Right lobe of liver (tissue), 6 donors: Measurements from ENCODE around the gene PITX2. TPM values are rescaled to one million over a fixed set of nuclear protein-coding genes. Genes with fewer than 3 reads are reported as not detected.

ENCODE experiments used
- ATAC-seq, 4 donors: fragments of 200-7000 bp; cut with Tn5 transposase; one replicate each; pipeline ENCODE4 v1.9.1; 2020; ENCODE audit warnings: mild to moderate bottlenecking in 4 of 4, moderate library complexity in 4 of 4
- DNase-seq, 3 donors: peaks; one replicate each; pipeline ENCODE4 v3.0.0-alpha.2; 2020
- H3K27ac ChIP-seq, 3 donors: fragments of 200-600 bp; one replicate each; pipeline ENCODE4 v1.8.0; 2022
- H3K27me3 ChIP-seq, 2 donors: fragments of 200-600 bp; one replicate each; pipeline ENCODE4 v1.8.0; 2022
- H3K36me3 ChIP-seq, 4 donors: fragments of 200-600 bp; sonication (generic) in 1 of 4; one replicate each; pipeline versions ENCODE4 v1.5.1 to v1.8.0; 2017 to 2022; ENCODE audit warnings: control low read depth in 1 of 4
- H3K4me1 ChIP-seq, 4 donors: fragments of 200-600 bp; sonication (generic) in 1 of 4; one replicate each; pipeline versions ENCODE4 v1.5.1 to v1.8.0; 2017 to 2022; ENCODE audit warnings: control low read depth in 1 of 4
- H3K4me3 ChIP-seq, 3 donors: fragments of 200-600 bp; one replicate each; pipeline ENCODE4 v1.8.0; 2022
- H3K9me3 ChIP-seq, 4 donors: fragments of 200-600 bp; sonication (generic) in 1 of 4; one replicate each; pipeline versions ENCODE4 v1.5.1 to v1.8.0; 2017 to 2022; ENCODE audit warnings: control low read depth in 1 of 4
- CTCF ChIP-seq, 4 donors: fragments of 200-600 bp in 3 of 4; fragments of 450-650 bp in 1 of 4; IDR thresholded peaks; one replicate each; pipeline versions ENCODE4 v1.5.1 to v1.8.0; 2016 to 2022; ENCODE audit warnings: antibody characterized with exemption in 4 of 4, mild to moderate bottlenecking in 2 of 4
- POLR2A ChIP-seq: fragments of 450-650 bp; IDR thresholded peaks from one replicate; pipeline ENCODE4 v1.6.1; 2017; ENCODE audit warnings: antibody characterized with exemption, mild to moderate bottlenecking
- WGBS: methylation state at CpG from one replicate; pipeline ENCODE4 v1.1.6; 2018; ENCODE audit warnings: low coverage, low lambda C conversion rate; ENCODE audit not compliant: insufficient coverage; ENCODE audit errors: missing lambda C conversion rate; 5-methylcytosine and 5-hydroxymethylcytosine counted together
- intact Hi-C, 2 donors: fragments of 100-400 bp; cut with DNase I; formaldehyde crosslinking; loops; one replicate each; pipeline versions ENCODE4 v1.11.2 to v1.14.1; 2022
- total RNA-seq, 6 experiments: library from RNA; depleted of rRNA in 2 of 6; stranded (reverse); fragments of >200 nt in 2 of 6; fragmentation: NEBNext Ultra II Directional in 3 of 6; extraction: Animal tissue kit (Norgen Biotek cat#: 25700) in 3 of 6; gene quantifications; one replicate each; pipeline versions ENCODE4 v1.1.0 to v1.2.4, GENCODE V29; 2016 to 2023
- donor health status: DM: no; HTN: yes; CAD: no.
- donor health status: DM: no; HTN: no; CAD: no.
- donor health status: DM: no; HTN: no; CAD: no.
- donor health status: DM: no; HTN: yes; CAD: no.
- donor health status: DM: no; HTN: yes; CAD: no.

Gene PITX2
- total RNA-seq, 6 experiments from 2014 or later, result not detected

DNA sequence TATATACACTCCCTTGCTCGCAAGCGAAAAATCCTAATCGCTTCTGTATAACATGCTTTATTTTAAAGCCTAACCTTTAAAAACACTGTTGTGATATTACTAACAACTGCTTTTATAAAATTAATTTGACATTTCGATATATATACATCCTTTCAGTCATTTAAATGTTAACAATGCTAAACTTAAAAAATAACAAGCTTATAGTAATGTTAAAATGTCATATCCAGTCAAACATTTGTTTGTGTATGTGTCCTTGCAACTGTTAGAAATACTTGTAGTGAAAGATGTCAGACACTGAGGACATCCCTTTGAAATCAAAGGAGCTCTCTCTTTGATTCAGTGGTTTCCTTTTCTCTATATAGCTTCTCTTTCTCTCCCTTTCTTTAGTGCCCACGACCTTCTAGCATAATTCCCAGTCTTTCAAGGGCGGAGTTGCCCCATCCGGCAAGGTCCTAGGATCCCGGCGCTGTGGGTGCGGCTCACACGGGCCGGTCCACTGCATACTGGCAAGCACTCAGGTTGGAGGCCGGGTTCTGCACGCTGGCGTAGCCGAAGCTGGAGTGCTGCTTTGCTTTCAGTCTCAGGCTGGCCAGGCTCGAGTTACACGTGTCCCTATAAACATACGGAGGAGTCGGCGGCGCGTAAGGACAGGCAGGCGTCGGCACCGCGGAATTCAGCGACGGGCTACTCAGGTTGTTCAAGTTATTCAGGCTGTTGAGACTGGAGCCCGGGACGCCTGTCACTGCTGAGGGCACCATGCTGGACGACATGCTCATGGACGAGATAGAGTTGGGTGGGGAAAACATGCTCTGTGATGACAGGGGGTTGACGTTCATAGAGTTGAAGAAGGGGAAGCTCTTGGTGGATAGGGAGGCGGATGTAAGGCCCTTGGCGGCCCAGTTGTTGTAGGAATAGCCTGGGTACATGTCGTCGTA lies 5.0 kb downstream of the PITX2 start:
- no peak overlapping the region for H3K4me3 ChIP-seq
- H3K36me3 ChIP-seq, result no peaks in the 10 kb centered on the region
- intact Hi-C loops, result no loop called here
- H3K4me1 ChIP-seq, result peaks cover 0 to 24% (median 0%) of the 10 kb centered on the region in 4 donors
- 9% methylated on average over 37 of the region's 38 CpGs for WGBS
- ATAC-seq, result peak in 1 of 4 donors; percentile 16
- peaks cover 6 to 80% of the 10 kb centered on the region in 2 donors for H3K27me3 ChIP-seq
- no peaks in the 10 kb centered on the region for H3K9me3 ChIP-seq
- TF ChIP-seq CTCF (IDR thresholded peaks at IDR 0.05) (no peak), POLR2A (no peak)
- no peak overlapping the region for H3K27ac ChIP-seq
- DNase-seq, result no peak

GRCh38 chr4:110617075-110617640 lies 5.7 kb downstream of the PITX2 start:
- intact Hi-C loops, result no loop called here
- Histone ChIP-seq H3K4me3 (no peak overlapping the region), H3K4me1 (peaks cover 0 to 17% (median 0%) of the 10 kb centered on the region in 4 donors), H3K27me3 (peaks cover 6 to 80% of the 10 kb centered on the region in 2 donors), H3K36me3 (no peaks in the 10 kb centered on the region), H3K27ac (no peak overlapping the region), H3K9me3 (no peaks in the 10 kb centered on the region)
- no peak for DNase-seq
- no peak for ATAC-seq
- TF ChIP-seq POLR2A, result no peak
- TF ChIP-seq CTCF (IDR thresholded peaks at IDR 0.05), result no peak
- 6% methylated on average over 2 of the region's 2 CpGs for WGBS

DNA sequence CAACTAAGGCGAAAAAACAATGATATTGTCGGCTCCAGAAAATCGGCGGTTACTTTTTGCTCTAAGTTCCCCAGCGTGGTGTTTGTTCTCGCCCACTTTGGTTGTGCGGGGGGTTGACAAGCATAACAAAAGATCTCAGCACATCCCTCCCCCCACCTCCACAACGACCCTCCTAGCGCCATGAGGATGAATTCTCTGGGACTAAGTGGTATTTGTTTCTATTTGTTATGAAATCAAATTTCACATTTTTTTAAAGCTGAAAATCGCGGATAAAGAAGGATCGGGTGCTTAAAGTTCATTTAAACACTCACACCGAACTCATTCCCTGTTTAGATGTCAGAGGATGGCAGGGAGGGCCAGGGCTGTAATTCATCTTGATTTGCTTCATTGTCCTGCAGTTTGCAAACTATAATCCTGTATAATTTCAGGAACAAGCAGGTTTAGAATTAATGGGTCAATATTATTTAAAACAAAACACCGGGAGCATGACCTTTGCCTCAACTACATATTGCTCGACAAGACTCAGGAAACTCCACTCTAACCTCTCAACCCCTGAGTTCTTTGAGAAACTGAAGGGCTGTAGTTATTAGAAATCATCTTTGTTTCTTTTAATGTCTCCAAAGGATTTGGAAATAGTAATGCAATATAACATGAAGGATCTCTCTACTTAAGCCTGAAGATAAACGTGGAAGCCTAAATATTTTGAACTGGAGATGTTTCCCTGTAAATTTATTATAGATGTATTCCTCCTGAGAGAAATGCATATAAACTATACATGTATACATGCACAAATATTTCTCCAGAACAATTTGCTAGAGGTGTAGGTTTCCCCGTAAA lies 6.4 kb downstream of the PITX2 start:
- no peak overlapping the region for H3K4me3 ChIP-seq
- no peak overlapping the region for H3K27ac ChIP-seq
- H3K27me3 ChIP-seq, result peaks cover 2 to 80% of the 10 kb centered on the region in 2 donors
- peaks cover 0 to 15% (median 0%) of the 10 kb centered on the region in 4 donors for H3K4me1 ChIP-seq
- ATAC-seq (no peak), DNase-seq (no peak)
- H3K36me3 ChIP-seq, result no peaks in the 10 kb centered on the region
- TF ChIP-seq POLR2A (no peak), CTCF (IDR thresholded peaks at IDR 0.05) (no peak)
- WGBS, result 6% methylated on average over 17 of the region's 17 CpGs
- H3K9me3 ChIP-seq, result no peaks in the 10 kb centered on the region
- intact Hi-C loops, result no loop called here

DNA sequence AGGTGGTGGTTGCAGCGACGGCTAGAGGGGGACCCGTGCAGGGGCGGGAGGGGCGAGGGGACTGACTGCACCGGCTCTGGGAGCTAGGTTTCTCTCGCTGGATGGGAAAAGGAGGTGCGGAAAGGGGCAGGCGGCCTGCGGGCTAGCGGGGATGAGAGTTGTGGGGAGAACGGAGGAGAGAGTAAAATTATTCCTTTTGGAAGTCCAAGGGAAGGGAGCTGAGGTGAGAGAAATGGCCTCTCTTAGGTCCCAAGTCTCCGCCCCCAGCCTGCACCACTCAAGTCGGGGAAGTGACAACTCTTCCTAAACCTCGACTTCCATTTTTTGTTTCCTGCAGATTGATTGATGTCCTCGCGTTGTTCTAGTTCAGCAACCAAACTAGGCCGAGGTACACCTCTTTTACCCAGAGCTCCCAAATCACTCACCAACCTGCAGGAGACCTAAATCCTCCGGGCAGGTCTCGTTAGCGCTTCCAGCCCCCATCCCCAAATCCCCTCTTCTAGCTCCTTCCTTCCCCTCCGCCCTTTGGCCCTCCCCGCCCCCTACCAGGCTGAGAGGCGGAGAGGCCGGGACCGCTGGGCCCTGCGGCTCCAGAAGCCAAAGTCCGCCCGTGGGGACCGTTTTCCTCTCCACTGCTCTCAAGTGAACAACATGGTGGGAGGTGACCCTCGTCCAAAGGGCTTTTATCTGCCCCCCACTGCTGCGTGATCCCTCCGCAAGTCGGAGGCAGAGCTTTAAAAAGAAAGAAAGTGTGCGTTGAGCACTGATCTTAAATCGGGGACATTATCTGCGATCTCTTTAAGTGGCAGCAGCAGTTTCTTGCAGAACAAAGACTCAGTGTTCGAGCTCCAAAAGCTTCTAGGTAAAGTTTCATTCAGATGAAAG lies 7.3 kb downstream of the PITX2 start:
- Histone ChIP-seq H3K27ac (no peak overlapping the region), H3K4me3 (no peak overlapping the region), H3K4me1 (peaks cover 0 to 10% (median 0%) of the 10 kb centered on the region in 4 donors), H3K36me3 (no peaks in the 10 kb centered on the region), H3K9me3 (no peaks in the 10 kb centered on the region), H3K27me3 (peaks cover 10 to 75% of the 10 kb centered on the region in 2 donors)
- TF ChIP-seq POLR2A (no peak), CTCF (IDR thresholded peaks at IDR 0.05) (no peak)
- ATAC-seq, result no peak
- no peak for DNase-seq
- 7% methylated on average over 38 of the region's 38 CpGs for WGBS
- intact Hi-C loops, result no loop called here
